Neural cell (in vitro differentiated cells): ENCODE measurements around the gene SPATS2. TPM values are rescaled to one million over a fixed set of nuclear protein-coding genes. Genes with fewer than 3 reads are reported as not detected.

ENCODE experiments used
- H2AFZ ChIP-seq: fragments of 200-600, 300-800 bp; sonication (generic), shearing (Covaris generic); 2 replicates; pipeline ENCODE4 v1.6.0; 2014; ENCODE audit warnings: low read depth, mild to moderate bottlenecking, antibody characterized with exemption, low read length, moderate library complexity
- H3F3A ChIP-seq: fragments of 200-600 bp; shearing (Covaris generic); 2 replicates; pipeline ENCODE4 v1.6.1; 2016; ENCODE audit warnings: mild to moderate bottlenecking, moderate library complexity, mixed read lengths, antibody characterized with exemption, low read length; ENCODE audit not compliant: insufficient read depth, poor library complexity, severe bottlenecking
- H3K27ac ChIP-seq: fragments of 200-600, 300-800 bp; sonication (generic), shearing (Covaris generic); 2 replicates; pipeline ENCODE4 v1.5.1; 2014; ENCODE audit warnings: mild to moderate bottlenecking, low read length, moderate library complexity
- H3K27me3 ChIP-seq: fragments of 300-800, 200-600 bp; sonication (generic), shearing (Covaris generic); 2 replicates; pipeline ENCODE4 v1.6.0; 2014; ENCODE audit warnings: mild to moderate bottlenecking, low read depth, low read length, moderate library complexity; ENCODE audit not compliant: insufficient read depth
- H3K36me3 ChIP-seq: fragments of 300-800, 200-600 bp; sonication (generic), shearing (Covaris generic); 2 replicates; pipeline ENCODE4 v1.5.1; 2014; ENCODE audit warnings: mild to moderate bottlenecking, antibody characterized with exemption, low read length, moderate library complexity; ENCODE audit not compliant: insufficient read depth
- H3K4me2 ChIP-seq: fragments of 300-800, 200-600 bp; sonication (generic), shearing (Covaris generic); 2 replicates; pipeline ENCODE4 v1.6.0; 2014; ENCODE audit warnings: mild to moderate bottlenecking, low read length
- H3K4me3 ChIP-seq: fragments of 300-800, 200-600 bp; sonication (generic), shearing (Covaris generic); 2 replicates; pipeline ENCODE4 v1.5.1; 2014; ENCODE audit warnings: mild to moderate bottlenecking, low read length, moderate library complexity
- H3K79me2 ChIP-seq: fragments of 200-600 bp; shearing (Covaris generic); replicated peaks from 2 replicates; pipeline ENCODE4 v1.6.0; 2014; ENCODE audit warnings: mild to moderate bottlenecking, low read length, moderate library complexity; ENCODE audit not compliant: insufficient read depth
- H3K9ac ChIP-seq: fragments of 300-800, 200-600 bp; sonication (generic), shearing (Covaris generic); 2 replicates; pipeline ENCODE4 v1.6.1; 2016; ENCODE audit warnings: mild to moderate bottlenecking, low read length, mixed read lengths
- H3K9me2 ChIP-seq: fragments of 200-600 bp; shearing (Covaris generic); 2 replicates; pipeline ENCODE4 v1.6.1; 2016; ENCODE audit warnings: mild to moderate bottlenecking, low read length, mixed read lengths; ENCODE audit not compliant: insufficient read depth
- H3K9me3 ChIP-seq: fragments of 200-600, 300-800 bp; sonication (generic), shearing (Covaris generic); 2 replicates; pipeline ENCODE4 v1.6.1; 2016; ENCODE audit warnings: mild to moderate bottlenecking, mixed run types, low read length, moderate library complexity, mixed read lengths
- H4K20me1 ChIP-seq: fragments of 200-600 bp; shearing (Covaris generic); 2 replicates; pipeline ENCODE4 v1.6.1; 2016; ENCODE audit warnings: mild to moderate bottlenecking, mixed run types; ENCODE audit not compliant: insufficient read depth
- CTCF ChIP-seq: fragments of 450-650 bp; IDR thresholded peaks from 2 replicates; pipeline ENCODE4 v1.5.1; 2014; ENCODE audit warnings: antibody characterized with exemption, mild to moderate bottlenecking, moderate library complexity; ENCODE audit not compliant: poor library complexity, severe bottlenecking
- EP300 ChIP-seq: fragments of 450-650 bp; conservative IDR thresholded peaks from 2 replicates; pipeline ENCODE4 v1.6.1; 2014; ENCODE audit warnings: antibody characterized with exemption, mild to moderate bottlenecking, moderate library complexity; ENCODE audit not compliant: poor library complexity, severe bottlenecking
- EZH2 ChIP-seq: fragments of 200-600, 300-800 bp; shearing (Covaris generic), sonication (generic); IDR thresholded peaks from 2 replicates; pipeline ENCODE4 v1.6.1; 2014; ENCODE audit warnings: antibody characterized with exemption, low read length, borderline replicate concordance, mild to moderate bottlenecking; ENCODE audit not compliant: insufficient read depth, poor library complexity, severe bottlenecking
- MXI1 ChIP-seq: fragments of 450-650 bp; conservative IDR thresholded peaks from 2 replicates; pipeline ENCODE4 v1.6.1; 2014; ENCODE audit warnings: antibody characterized with exemption, mild to moderate bottlenecking; ENCODE audit not compliant: poor library complexity, severe bottlenecking
- POLR2AphosphoS5 ChIP-seq: IDR thresholded peaks from 2 replicates; pipeline ENCODE4 v1.6.1; 2012
- RAD21 ChIP-seq: fragments of 450-650 bp; conservative IDR thresholded peaks from 2 replicates; pipeline ENCODE4 v1.6.1; 2014; ENCODE audit warnings: antibody characterized with exemption, mild to moderate bottlenecking, moderate library complexity
- REST ChIP-seq: IDR thresholded peaks from 2 replicates; pipeline ENCODE4 v1.6.1; 2012; ENCODE audit warnings: borderline replicate concordance
- SMC3 ChIP-seq: fragments of 450-650 bp; conservative IDR thresholded peaks from 2 replicates; pipeline ENCODE4 v1.6.1; 2014; ENCODE audit warnings: antibody characterized with exemption, mild to moderate bottlenecking, moderate library complexity; ENCODE audit not compliant: poor library complexity
- TAF1 ChIP-seq: IDR thresholded peaks from 2 replicates; pipeline ENCODE4 v1.6.1; 2012; ENCODE audit warnings: low read depth
- polyA plus RNA-seq: library from polyadenylated mRNA; depleted of rRNA; stranded (reverse); fragments of >200 nt; gene quantifications from 2 replicates; pipeline ENCODE4 v1.2.3, GENCODE V29; 2014

The SPATS2 gene
- polyA plus RNA-seq, 1 donor from 2014 or later, result 58.4 TPM

GRCh38 chr12:49340095-49340870, 27.0 kb upstream of the SPATS2 start:
- no peak overlapping the region for H3K4me3 ChIP-seq
- no peak overlapping the region for H3K9ac ChIP-seq
- H3K36me3 ChIP-seq, result no peaks in the 10 kb centered on the region
- H3K9me3 ChIP-seq, result no peaks in the 10 kb centered on the region
- H3K9me2 ChIP-seq, result no peaks in the 10 kb centered on the region
- peaks cover 91% of the 10 kb centered on the region for H3K27me3 ChIP-seq
- H3K27ac ChIP-seq, result no peak overlapping the region
- no peaks in the 10 kb centered on the region for H3F3A ChIP-seq
- H2AFZ ChIP-seq, result no peak overlapping the region
- H4K20me1 ChIP-seq, result no peaks in the 10 kb centered on the region
- H3K4me2 ChIP-seq, result no peak overlapping the region
- TF ChIP-seq SMC3, result no peak
- no peak for TF ChIP-seq REST
- TF ChIP-seq TAF1, result no peak
- TF ChIP-seq EP300, result no peak
- TF ChIP-seq RAD21, result no peak
- TF ChIP-seq MXI1, result no peak
- TF ChIP-seq CTCF, result no peak
- no peak for TF ChIP-seq POLR2AphosphoS5
- TF ChIP-seq EZH2, result no peak
- no peaks in the 10 kb centered on the region for H3K79me2 ChIP-seq

GRCh38 chr12:49340971-49341776, 26.1 kb upstream of the SPATS2 start:
- no peak overlapping the region for H2AFZ ChIP-seq
- H3K4me3 ChIP-seq, result peak overlapping the region; percentile 60
- H3F3A ChIP-seq, result no peaks in the 10 kb centered on the region
- no peak overlapping the region for H3K9ac ChIP-seq
- no peaks in the 10 kb centered on the region for H3K36me3 ChIP-seq
- H4K20me1 ChIP-seq, result no peaks in the 10 kb centered on the region
- TF ChIP-seq CTCF (no peak), MXI1 (no peak), REST (no peak), EP300 (no peak), TAF1 (no peak), POLR2AphosphoS5 (no peak), SMC3 (no peak), EZH2 (no peak), RAD21 (no peak)
- H3K9me2 ChIP-seq, result no peaks in the 10 kb centered on the region
- no peak overlapping the region for H3K4me2 ChIP-seq
- peaks cover 91% of the 10 kb centered on the region for H3K27me3 ChIP-seq
- H3K27ac ChIP-seq, result no peak overlapping the region
- H3K9me3 ChIP-seq, result no peaks in the 10 kb centered on the region
- no peaks in the 10 kb centered on the region for H3K79me2 ChIP-seq
